Activated CD8-positive, alpha-beta memory T cell treated with anti-CD3 and anti-CD28 coated beads for 24 hours (primary cell): ENCODE data around the gene PRSS33.

Source experiments
- DNase-seq: peaks from one replicate; pipeline ENCODE4 v3.0.0-alpha.2; 2020

PRSS33 gene

DNA sequence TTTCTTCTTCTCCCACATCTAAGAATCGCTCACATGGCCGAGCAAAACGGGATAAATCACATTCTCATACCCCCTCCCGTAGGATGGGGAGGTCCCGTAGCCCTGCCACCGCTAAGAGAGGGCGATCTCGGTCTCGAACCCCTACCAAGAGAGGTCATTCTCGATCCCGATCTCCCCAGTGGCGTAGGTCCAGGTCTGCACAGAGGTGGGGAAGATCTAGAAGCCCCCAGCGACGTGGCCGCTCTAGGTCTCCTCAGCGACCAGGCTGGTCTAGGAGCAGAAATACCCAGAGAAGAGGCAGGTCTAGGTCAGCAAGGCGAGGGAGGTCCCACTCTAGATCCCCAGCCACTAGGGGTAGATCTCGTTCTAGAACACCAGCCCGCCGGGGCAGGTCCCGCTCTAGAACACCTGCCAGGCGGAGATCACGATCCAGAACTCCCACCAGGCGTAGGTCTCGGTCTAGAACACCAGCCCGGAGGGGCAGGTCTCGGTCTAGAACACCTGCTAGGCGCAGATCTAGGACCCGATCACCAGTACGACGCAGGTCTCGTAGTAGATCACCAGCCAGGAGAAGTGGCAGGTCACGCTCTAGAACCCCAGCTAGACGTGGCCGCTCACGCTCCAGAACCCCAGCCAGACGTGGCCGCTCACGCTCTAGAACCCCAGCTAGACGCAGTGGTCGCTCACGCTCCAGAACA is 25.3 kb downstream of the PRSS33 start:
- DNase-seq, result no peak

DNA sequence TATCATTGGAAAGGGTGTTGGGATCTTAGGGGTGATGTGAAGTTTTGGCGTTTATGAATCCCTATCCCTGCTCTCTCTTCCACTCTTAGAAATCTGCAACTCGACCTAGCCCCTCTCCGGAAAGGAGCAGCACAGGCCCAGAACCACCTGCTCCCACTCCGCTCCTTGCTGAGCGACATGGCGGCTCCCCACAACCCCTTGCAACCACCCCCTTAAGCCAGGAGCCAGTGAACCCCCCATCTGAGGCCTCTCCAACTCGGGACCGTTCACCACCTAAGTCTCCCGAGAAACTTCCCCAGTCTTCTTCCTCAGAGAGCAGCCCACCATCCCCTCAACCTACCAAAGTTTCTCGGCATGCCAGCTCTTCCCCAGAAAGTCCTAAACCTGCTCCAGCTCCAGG is 25.9 kb downstream of the PRSS33 start:
- no peak for DNase-seq

DNA sequence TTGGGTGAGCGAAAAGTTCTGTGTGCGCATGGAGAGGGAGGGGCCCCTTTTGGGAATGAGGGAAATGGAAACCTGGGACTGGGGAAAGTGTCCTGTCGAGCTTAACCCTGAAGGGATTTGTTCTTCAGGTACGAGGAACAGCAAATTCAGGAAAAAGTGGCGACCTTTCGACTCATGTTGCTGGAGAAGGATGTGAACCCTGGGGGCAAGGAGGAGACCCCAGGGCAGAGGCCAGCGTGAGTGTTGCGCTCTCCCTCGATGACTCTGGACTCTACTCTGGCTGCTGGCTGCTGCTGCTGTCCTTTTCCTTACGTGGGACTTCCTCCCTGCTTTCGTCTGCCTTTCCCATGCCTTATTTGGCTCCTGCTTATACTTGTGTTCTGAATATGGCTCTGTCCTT is 30.0 kb downstream of the PRSS33 start:
- no peak for DNase-seq

DNA sequence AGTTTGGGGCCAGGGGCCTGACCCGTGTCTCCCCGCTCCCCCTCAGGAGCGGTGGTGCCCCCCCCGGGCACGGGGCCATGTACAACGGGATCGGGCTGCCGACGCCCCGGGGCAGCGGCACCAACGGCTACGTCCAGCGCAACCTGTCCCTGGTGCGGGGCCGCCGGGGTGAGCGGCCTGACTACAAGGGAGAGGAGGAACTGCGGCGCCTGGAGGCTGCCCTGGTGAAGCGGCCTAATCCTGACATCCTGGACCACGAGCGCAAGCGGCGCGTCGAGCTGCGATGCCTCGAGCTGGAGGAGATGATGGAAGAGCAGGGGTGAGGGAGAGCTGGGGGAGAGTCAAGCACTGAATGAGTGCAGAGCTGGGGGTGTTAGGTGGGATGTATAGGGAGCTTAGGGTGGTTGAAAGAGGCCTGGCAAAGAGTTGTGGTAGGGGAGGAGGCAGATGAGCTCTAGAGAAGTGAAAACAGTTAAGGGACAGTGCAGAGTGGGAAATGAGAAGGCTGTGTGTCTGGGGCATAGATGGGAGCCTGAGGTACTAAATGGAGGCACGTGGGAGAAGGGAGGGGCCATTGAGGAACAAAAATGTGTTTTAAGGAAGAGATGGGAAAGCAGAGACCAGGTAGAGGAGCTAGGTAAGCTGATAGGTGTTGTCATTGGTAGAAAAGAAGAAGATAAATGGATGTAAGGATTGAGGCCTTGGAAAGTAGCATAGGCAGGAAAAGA is 30.9 kb downstream of the PRSS33 start:
- no peak for DNase-seq

DNA sequence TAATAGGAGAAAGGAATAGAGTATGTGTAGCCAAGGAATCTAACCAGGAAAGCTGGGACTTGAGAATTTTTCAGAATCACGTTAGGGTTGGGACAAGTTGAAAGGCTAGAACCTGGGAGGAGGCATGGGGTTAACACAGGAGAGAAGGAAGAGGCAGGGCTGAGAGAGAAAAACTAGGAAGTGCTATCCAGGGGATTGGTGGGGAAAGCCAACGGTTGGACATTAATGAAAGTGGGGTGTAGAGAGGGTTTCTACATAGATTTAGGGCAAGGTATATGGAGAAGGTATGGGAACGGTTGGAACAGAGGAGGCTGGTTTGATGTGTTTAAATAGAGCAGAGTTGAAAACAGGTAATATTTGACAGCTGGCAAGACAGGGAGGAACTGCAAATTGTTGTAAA is 32.2 kb downstream of the PRSS33 start:
- no peak for DNase-seq

DNA sequence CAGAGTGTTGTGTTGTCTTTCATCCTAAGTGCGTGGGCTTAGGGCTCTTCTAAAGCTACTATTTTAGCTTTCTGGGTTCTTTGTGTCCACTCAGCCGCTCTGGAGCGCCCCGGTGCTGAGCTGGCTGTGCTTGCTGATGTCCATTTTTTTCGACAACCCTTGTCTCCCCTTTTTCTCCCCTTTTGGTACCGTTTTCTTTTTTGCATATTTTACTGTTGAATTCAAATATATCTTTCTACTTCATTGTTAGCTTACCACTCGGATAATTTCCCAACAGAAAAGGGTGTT is 33.7 kb downstream of the PRSS33 start:
- DNase-seq, result no peak

DNA sequence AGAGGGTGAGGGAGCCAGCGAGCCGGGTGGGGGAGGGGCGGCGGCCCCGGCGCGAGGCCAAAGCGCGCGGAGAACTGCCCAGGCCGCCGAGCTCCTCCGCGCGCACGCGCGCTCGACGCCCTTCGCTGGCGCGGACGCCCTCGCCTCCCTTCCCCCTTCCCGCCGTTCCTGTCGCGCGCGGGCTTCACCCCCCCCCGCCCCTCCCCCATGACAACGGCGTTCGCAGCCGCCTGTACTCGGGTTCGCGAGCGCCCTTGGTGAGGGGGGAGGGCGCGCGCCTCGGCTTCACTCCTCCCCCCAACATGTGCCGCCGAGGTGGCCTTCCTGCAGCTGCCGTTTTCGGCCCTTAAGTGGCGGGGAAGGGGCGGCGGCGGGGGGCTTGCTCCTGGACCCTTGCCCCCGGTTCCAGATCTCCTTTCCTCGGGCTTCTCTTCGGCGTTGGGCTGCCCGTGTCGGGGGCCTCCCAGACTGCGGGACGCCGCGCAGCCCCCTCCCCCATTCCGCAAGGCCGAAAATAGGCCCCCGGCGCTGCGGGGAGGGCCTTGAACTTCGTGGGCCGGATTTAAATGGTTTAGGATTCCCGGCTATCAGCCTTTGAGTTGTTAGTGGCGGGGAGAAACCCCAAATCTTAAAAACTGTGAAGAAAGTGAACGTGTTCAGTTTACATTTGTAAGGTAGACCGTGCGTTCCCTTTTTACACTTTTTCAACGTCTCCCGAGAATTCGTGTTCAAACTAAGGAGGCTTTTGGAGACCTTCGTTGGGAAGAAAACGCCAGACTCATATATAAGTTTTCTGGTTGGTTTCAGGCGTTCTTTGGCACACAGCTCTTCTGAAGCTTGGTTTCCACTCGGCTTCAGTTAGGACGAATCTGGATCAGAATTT is 34.3 kb downstream of the PRSS33 start:
- no peak for DNase-seq

DNA sequence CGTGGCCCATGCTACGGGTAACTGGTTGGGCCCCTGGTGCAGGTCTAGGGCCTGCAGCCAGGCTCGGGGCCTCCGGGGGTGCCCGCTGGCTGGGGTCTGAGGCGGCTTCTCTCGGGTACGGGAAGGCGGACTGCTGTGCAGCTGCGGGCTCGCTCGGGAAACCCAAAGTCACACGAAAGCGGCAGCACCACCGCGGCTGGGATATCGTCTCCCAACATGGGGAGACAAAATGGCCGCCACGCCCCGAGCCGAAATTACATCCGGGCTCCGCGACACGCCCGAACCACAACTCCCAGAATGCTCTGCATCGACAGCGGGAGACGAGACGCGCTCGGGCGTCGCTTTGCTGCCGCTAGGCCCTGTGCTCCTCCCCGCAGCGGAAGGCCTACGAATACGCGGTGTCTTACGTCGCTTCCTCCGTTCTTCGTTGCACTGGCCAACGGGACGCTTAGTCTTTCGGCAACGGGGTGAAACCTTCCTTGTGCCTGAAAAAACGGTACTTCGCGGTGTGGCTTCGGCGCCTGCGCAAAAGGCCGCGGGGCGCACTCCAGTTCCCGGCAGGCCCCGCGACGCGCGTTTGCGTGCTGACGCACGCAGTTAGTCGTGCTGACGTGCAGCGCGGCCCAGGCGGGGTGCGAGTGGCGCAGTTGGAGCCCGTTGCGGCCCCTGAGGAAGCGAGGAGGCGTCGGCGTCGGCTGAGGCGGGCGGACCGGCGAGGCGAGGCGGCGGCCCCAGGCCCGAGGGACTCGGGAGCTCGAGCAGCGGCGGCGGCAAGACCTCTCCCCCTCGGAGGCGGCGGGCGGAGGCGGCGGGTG is 35.1 kb downstream of the PRSS33 start, which contains the start of gene SRRM2:
TSS of gene SRRM2 (plus strand) at position 604 of the 815 bp plus-strand sequence. CDS start 3,727 bp downstream, outside the sequence.
- DNase-seq, result peak; percentile 98

DNA sequence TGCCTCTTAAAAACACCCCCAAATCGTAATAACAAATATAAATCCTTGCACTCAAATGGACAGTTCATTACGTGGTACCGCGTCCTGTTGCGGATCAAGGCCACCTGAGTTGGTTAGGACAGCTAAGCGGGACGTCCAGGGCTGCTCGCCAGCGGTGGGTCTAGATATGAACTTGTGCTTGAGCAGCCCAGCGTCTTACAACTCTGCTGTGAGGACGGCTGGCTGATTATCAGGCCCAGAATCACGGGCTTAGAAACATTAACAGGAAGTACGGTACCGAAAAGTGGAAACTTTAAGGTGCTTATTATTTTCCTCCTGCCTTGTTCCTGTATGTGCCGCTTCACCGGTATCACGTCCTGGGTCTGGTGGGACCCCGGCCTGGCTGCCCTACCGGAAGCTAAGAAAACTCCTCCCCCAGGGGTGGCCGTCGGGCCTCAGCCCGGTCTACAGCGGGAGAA is 35.8 kb downstream of the PRSS33 start:
- no peak for DNase-seq

DNA sequence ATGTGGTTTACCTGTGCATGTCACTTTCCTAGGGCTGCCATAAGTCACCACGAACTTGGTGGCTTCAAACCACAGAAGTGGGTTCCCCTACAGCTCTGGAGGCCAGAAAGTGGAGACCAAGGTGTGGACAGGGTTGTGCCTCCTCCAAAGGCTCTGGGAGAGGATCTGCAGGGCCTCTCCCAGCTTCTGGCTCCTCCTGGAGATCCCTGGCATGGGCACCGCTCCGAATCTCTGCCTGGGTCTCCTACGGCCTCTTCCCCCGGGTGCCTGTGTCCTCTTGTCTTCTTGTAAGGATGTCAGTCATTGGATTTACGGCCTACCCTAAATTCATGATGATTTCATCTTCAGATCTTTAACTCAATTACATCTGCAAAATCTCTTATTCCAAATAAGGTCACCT is 37.4 kb downstream of the PRSS33 start:
- no peak for DNase-seq

DNA sequence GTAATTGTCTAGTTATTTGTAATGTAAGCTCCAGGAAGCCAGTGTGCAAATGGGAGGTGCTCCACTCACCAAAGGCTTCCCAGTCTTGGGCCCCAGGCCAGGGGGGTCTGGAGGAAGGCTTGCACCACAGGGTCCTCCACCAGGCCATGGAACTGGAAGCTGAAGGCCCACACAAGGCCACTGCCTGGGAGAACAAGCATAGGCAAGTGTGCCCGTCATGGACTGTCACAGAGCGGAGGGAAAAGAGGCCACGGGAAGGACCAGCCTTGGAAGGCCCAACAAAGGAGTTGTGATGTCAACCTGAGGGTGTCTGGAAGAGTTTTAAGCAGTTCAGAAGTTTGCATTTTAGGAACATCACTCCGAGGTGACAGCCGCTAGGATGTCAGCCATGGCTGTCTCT is 37.9 kb downstream of the PRSS33 start:
- no peak for DNase-seq

DNA sequence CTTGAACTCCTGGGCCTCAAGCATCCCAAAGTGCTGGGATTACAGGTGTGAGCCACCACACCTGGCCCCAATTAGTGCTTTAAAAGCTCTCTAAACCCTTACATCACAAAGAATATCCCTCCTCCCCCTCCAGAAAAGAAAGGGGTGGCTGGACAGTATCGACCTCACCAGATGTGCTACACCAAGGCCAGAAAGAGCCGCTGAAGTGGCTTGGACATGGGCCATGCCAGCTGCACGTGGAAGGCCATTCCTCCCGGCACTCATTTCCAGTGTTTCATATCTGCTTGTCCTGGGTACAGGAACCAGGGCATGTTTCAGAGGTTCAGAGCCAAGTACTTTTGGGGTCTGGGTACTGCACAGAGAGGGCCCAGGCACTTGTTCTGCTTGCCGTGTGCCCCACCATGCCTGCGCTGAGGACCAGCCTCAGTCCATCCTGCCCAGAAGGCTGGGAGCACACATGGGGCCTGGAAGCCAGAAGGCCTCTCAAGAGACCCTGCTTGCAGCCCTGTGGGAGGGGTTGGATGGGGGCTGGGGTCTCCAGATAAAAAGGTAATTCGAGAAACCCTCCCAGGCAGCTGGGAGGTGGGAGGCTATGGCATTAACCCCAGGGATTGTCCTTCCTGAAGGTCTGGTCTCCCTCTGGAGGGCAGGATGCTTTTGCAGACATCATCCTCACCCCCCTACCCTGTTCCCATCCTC is 38.5 kb downstream of the PRSS33 start:
- no peak for DNase-seq

DNA sequence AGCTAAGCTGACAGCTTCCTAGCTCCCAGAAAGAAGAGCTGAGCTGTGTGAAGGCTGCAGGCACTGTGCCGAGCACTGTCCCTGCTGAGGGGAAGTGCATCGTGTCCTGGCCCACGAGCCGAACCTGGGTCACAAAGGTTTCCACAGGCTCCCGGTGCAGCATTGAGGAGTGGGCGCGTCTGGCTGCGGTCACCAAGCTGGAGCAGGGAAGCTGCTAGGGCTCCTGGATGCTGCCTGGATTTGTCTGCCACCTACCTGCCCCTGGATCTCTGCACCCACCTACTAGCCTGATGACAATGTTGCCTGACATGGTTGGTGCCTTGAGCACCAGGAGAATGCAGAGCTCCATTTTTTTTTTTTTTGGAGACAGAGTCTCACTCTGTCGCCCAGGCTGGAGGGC is 41.4 kb downstream of the PRSS33 start:
- no peak for DNase-seq

DNA sequence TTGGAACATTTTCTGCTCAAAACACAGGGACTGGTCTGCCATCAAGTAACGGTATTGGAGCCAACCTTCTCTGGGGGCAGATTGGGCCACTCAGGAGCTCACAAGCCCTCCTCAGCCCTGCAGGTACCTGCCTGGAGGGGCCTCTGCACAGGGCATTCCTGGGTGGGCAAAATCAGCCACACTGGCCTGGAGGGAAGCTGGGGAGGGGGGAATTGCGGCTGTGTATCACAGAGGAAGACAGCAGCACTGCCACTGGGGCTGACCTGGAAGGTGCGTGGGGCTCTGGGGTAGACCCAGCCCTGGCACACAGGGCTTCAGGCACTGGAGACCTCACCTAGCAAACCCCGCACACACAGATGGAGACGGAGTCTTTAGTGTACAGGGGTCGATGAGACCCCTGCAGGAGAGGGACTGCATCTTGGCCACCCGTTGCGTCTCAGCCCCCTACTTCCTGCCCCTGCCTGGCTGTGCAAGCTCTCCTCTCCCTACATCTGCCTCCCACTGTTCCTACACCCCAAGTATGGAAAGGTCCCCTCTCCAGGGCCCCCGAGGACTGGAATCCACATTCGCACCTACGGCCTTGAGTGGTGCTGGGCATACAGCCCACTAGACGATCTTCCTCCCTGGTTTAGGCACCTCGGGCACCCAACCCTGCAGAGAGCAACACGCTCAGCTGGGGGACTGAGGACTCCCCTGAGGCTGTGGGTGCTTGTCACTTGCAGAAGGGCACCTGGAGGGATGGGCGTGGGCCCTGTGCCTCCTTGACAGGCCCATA is 42.1 kb downstream of the PRSS33 start:
- no peak for DNase-seq

DNA sequence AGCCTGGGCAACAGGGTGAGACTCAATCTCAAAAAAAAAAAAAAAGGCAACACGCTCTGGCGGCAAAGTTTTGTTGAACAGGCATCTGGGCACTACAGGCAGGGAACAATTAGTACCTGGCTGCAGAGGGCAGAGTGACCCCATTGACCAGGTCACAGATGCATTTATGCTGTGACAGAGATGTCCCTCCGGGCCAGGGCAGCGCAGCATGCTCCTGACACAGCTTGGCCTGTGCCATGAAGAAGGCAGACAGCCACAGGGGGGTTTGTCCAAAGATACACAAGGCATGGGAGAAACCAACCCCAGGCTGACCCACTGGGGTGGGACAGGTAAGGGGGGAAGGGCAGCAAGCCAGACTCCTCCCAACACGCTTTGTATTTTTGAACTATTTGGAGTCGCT is 42.6 kb downstream of the PRSS33 start:
- DNase-seq, result no peak

DNA sequence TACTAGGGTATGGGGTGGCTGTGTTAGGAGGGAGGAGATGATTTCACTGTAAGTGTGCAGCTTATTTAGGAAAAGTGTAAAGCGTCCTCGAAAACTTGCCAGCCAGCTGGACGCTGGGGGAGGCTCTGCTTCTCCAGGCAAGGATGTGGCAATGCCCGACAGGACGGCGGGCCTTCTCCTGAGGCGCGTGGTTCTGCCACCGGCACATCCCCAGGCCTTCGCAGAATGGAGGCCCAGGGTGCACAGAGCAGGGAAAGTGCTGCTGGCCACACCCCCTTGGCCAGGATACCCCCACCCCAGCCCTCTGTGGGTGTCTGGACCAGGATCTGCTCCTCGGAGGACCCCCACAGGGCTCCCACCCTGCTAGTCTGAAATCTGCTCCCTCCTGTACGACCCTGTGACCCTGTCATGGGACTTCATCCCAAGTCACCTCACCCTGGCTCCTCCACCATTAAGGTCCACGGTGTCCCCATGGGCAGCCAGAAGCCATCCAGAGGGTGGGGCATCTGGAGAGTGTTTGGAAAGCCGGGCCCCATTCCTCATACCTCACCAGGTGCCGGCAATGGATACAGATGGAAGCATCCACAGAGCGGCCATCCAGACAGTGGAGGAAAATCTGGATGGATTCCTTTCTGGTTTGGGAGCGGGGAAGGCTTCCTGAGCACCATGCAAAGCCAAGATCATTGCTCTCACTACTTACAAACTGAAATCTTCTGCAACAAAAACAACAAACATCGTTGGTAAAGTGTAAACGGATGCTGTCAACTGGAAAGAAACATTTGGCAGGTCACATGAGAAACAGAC is 44.2 kb downstream of the PRSS33 start:
- DNase-seq, result no peak

DNA sequence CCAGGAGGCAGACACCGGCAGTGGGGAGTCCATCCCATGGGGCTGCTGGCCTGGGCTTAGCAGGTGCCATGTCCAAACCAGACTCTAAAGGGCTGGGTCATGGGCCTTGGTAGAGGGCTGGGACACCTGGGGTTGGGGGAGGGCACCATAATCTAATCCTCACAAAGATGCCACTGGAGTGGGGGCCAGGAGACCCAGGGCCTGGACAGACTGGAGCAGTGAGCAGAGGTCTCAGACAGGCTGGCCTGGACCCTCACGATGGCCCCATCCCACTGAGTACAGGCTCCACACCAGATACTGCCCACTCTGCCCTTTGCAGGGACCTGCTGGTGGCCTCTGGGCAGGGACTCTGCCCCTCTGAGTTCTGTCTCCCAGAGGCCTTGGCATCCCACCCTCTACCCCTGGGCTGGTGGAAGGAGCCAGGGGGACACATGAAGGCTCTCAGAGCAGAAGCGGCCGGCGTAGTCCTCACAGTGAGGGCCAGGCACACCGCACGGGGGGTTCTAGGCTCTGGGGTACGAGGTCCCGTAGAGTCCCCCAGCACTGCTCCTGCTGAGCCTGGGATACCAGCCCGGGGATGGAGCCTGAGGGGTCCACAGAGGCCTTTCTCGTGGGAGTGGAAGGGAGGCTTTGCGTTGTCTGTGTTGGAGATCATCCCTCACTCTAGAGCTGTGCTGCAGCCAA is 44.9 kb downstream of the PRSS33 start:
- no peak for DNase-seq

DNA sequence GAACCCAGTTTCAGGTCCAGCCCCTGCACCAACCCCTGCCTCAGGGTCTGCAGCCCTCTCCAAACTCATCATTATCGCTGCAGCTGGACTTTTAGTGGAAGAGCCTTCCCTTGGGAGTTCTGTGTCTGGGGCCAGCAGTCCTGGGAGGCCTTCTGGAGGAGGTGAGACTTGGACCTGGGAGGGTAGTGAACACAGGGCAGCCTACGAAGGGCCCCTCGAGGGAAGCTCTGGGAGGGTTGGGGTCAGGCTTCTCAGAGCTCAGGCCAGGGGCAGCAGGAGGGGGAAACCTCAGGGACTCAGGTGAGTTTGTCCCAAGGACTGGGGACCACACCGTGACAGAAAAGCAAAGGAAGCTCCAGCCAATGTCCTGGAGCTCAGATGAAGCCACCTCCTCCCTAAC is 46.2 kb downstream of the PRSS33 start:
- no peak for DNase-seq

DNA sequence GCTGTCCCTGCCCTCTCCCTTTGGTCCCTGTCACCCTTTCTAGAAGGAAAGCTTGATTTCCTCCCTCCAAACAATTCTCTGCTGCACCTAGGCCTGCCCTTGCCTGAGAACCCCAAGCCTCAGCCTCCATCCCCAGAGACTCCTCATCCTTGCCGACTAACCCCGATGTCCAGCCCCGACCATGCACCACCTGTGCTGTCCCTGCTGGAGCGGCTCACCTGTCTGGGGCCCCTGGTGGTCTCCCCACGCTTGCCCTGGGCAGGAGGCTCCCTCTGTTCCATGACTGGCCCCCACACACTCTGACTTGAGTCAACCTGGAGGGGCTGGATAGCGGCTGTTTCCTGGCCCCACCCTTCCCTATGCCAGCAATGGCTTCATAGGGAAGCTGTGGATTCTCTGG is 46.9 kb downstream of the PRSS33 start:
- DNase-seq, result no peak
